Activated effector memory CD4-positive, alpha-beta T cell treated with anti-CD3 and anti-CD28 coated beads, Interleukin-2, amount 50 U/mL, for 16 hours (primary cell): ENCODE measurements around the gene AAMDC.

Source experiments
- DNase-seq: peaks from one replicate; pipeline ENCODE4 v3.0.0-alpha.2; 2020

The AAMDC gene

DNA sequence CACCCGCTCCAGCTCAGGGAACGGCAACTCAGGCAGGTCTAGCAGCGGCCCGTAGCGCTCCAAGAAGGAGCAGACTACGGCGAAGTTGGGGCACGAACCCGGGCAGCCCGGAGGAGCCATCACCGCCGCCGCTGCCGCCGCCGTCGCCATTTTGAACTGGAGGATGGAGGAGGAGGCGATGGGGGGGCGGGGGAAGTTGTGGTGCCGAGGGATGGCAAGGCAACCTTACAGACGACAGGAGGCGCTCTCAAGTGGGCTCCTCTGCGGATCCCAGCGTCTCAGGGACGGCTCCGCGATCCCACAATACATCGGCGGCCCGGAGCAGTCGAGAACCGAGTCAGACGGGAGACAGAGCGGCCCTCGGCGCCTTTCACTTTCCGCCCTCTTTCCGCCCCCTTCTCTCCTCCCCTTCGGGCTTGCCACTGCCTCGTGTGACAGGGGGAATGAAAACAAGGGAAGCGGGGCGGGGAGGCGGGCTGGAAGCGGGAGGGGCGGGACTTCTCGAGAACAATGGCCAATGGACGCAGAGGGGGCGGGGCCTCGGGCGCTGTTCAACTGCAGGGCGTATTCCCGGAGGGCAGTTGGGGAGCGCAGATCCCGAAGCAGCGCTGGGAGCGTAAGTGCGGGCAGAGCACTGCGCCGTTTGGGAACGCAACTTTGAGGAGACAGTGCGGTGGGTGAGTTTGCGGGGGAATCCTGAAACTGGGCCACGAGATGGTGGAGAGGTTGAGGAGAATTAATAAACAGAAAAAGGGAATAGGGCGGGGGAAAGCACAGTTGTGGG is at the start of gene AAMDC, which contains the start of gene RSF1:
Gene AAMDC (plus strand): TSS at position 580 of the 784 bp plus-strand sequence. CDS start 21,353 bp downstream, outside the sequence.
Gene RSF1 (minus strand): TSS at position 158 of the 784 bp plus-strand sequence. CDS start 8 bp downstream, at position 150.
- DNase-seq = peak; percentile 98

DNA sequence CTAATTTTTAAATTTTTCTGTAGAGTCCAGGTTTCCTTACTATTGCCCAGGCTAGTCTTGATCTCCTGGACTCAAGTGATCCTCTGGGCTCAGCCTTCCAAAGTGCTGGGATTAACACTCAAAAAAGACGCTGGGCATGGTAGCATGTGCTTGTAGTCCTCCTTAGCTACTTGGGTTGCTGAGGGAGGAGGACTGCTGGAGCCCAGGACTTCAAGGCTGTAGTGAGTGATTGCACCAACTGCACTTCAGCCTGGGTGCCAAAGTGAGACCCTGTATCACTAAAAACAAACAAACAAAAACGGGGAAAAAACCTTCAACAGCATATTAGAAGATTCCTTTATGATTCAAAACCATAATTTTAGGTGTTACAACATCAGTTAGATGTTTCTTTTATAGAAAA is 45.0 kb upstream of the AAMDC start:
- DNase-seq = no peak

DNA sequence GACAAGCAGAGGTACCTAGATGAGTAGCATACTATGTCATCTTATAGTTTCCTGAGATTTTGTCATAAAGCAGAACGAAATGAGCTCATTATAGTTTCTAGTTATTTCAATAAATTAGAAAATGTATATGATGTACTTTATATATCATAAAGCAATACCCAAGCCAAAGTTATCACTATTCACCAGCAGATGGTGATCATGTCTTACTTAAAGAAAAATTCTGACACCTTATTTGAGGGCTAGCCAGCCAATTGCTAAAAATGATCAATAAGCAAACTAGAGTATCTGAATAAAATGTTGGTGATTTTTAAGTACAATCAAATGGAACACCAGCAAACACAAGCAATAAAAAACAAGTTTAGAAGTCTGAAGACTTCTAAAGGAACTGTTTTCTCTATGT is 44.5 kb upstream of the AAMDC start:
- no peak for DNase-seq

- no peak for DNase-seq
These were observed 42.8 kb upstream of the AAMDC start for GRCh38 chr11:77778118-77778517.

DNA sequence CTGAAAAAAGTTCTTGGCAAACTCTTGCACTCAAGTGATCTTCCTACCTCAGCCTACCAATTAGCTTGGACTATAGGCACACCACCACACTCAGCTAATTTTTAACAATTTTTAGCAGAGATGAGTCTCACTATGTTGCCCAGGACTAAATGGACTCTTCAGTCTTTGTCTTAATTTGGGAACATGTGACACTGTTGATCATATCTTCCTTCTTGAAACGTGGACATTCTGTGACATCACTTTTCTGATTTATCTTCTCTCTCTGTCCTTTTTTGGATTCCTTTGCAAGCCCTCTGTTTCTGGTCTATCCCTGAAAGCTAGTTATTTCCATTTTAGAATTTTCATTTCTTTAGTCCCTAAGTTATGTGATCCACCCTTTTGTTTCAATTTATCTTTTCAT is 42.4 kb upstream of the AAMDC start:
- DNase-seq = no peak

- no peak for DNase-seq
These were observed 41.0 kb upstream of the AAMDC start for GRCh38 chr11:77779935-77780334.

DNA sequence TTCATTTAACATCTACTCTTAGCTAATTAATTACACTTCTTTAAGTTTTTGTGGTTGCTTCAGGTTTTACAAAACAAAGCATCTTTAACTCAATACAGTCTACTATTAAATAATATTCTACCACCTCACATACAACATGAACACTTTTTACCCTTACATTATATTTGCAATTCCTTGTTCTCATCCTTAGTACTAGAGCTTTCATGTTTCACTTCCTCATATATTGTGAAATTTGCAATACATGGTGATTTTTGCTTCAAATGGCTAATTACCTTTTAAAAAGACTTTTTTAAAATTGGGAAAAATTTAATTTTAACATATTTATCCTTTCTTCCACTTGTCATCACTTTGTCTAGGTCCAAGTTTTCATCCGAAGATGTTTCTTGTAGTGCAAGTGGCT is 37.9 kb upstream of the AAMDC start:
- no peak for DNase-seq

- no peak for DNase-seq
These were observed 36.4 kb upstream of the AAMDC start for GRCh38 chr11:77784572-77784971.

- DNase-seq = no peak
These were observed 31.7 kb upstream of the AAMDC start for GRCh38 chr11:77789061-77789730.

DNA sequence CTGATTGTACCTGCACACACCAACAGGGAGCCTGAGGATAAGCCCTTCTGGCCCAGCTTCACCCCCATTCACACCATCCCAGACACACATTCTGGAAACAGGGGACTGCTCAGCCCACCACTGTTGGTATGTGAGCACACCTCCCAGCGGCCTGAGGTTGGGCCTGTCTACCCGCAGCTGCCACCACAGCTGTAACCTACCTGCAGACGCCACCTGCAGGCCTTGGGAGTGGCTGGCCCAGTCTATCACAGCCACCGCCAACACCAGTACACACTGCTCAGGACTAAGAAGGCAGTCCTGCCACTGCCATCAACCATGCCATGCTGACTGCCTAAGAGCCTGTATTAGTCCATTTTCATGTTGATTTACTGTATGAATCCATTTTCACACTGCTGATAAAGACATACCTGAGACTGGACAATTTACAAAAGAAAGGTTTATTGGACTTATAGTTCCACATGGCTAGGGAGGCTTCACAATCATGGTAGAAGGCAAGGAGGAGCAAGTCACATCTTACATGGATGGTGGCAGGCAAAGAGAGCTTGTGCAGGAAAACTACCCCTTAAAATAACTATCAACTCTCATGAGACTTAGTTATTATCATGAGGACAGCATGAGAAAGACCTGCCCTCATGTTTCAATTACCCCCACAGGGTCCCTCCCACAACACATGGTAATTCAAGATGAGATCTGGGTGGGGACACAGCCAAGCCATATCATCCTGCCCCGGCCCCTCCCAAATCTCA is 31.0 kb upstream of the AAMDC start:
- no peak for DNase-seq

DNA sequence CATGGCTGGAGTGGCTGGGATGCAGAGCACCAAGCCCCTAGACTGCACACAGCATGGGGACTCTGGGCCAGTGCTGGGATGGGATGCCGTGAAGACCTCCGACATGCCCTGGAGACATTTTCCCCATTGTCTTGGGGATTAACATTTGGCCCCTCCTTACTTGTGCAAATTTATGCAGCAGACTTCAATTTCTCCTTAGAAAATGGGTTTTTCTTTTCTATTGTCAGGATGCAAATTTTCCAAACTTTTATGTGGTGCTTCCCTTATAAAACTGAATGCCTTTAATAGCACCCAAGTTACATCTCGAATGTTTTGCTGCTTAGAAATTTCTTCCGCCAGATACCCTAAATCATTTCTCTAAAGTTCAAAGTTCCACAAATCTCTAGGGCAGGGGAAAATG is 29.6 kb upstream of the AAMDC start:
- DNase-seq = no peak

DNA sequence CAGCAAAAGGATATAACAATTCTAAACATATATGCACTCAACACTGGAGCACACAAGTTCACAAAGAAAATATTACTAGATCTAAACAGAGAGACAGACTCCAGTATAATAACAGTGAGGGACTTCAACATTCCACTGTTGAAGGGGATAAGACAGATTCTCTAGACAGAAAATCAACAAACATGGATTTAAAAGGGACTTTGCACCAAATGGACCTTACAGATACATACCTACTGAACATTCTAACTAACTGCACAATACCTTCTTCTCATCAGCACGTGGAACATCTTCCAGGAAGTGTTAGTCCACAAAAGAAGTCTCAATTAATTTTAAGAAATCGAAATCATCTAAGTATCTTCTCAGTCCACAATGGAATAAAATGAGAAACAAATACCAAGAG is 27.0 kb upstream of the AAMDC start:
- DNase-seq = no peak

- no peak for DNase-seq
These were observed 21.6 kb upstream of the AAMDC start for GRCh38 chr11:77799338-77799737.

DNA sequence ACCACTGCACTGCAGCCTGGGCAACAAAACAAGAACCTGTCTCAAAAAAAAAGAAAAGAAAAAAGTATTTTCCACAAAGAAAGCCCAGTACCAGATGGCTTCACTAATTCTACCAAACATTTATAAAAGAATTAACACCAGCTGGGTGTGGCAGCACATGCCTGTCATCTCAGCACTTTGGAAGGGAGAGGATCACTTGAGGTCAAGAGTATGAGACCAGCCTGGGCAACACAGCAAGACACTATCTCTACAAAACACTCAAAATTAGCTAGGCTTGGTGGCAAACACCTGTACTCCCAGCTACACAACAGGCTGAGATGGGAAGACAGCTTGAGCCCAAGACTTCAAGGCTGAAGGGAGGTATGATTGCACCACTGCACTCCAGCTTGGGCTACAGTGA is 20.5 kb upstream of the AAMDC start:
- DNase-seq = no peak

DNA sequence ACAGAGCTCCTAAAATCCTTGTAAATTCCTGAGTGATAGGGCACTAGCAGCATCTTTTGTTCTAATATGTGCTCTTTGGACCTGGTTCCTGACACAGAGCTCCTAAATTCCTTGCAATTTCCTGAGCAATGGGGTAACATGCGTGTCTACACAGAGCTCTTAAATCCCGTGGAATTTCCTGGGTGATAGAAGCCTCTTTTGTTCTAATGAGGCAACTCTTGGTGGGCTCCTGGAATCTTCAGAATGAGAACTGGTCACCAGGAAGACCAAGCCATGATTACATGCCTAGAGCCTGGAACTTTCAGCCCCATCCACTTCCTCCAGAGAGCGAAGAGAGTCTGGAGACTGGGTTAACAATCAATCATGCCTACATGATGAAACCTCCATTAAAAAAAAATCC is 19.5 kb upstream of the AAMDC start:
- DNase-seq = no peak

GRCh38 chr11:77806415-77806814 is 14.5 kb upstream of the AAMDC start:
- no peak for DNase-seq

DNA sequence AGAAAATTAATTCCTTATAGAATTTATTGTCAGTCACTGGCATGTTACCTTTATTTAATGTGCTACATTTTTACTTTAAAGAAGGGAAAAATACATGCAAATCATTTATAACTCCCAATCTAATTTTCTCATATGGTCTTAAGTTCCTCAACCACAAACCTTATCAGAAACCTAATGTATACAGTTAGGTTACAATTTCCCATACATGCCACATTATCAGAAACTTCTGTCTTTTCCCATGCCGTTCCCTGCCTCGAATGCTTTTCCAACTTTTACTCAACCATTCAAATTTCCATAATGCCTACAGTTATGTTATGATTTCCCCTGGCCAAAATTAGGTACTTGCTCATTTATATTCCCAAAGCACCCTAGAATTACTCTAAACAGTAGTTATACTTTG is 14.0 kb upstream of the AAMDC start:
- no peak for DNase-seq

DNA sequence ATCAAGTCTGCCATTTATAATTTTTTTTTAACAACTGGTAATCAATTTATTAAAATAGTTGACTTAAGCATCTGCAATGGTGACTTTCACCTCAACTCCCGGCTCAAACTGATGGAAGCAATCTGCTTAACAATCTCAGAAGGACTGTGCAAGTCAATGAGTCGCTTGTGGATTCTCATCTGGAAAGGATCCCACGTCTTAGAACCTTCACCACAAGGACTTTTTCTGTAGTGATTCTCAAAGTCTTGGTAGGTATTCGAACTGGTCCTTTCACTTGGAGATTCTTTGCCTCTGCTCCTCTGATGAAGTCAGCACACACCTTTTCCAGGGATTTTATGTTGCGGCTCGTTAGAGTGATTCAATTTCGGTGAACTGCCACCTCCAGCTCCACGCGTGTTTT is 7.7 kb upstream of the AAMDC start:
- DNase-seq = no peak

DNA sequence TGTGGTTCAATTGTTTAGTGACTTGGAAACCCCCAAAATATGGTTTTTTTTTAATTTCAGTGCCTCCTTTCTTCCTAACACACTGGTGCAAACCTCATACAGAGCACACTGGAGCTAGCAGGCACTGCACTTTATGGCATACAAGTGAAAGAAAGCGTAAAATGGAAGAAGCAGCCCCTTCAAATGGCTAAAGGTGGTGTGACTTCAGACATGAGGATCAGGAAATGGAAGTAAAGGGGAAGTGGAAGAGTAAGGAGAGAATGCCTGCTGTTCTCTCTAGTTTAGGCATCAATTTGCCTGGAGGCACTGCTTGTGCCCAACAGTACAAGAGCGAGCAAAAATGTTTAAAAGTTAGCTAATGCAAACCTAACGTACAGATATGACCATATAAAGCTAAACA is 6.1 kb upstream of the AAMDC start:
- DNase-seq = no peak

- no peak for DNase-seq
These were observed 5.5 kb upstream of the AAMDC start for GRCh38 chr11:77815459-77815858.

DNA sequence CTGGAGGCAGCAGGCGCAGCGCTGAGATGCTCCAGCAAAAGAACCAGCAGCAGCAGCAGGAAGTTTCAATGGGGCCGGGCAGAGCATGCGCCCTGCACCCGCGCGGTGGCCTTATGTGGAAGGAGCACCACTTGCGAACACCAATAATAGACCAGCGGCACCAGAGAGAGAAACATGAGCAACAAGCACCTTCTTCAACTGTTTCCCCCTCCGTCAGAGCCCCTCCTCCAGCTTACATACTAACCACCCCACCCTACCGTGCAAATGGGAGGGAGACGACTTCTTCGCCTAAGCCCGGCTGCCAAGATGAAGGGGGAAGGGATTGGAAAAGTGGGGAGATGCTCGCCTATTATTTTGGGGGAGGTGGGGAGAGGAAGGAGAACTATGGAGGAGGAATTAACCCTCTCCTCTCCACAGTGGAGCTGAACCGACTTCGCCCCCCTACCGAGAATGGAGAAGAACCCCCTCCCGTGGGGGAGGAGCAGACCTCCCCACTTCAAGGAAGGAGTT is 1.5 kb upstream of the AAMDC start:
- peak; percentile 94 for DNase-seq

GRCh38 chr11:77819921-77820564 is 901 bp upstream of the AAMDC start:
- peak; percentile 80 for DNase-seq

DNA sequence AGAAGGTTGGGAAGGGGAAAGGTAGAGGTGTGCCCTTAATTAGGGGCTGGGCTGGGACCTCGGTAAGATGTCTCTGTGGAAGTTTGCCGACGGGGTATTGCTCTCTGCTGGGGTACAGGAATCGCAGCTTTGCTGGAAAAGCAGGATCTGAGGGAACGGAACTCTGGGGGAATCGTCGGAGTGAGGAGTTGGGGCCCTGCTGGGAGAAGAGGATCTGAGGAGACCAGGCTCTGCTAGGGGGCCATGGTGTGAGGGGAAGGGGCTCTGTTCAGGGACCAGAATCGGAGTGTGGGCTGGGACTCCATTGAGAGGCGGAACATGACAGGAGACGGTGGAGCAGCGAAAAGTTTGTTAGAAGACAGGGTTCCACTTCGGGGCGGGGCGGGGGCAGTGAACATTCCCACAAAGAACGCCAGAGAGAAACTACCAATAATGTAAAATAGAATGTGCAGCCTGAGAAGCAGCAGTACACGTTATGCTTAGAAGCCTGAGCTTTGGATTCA is 456 bp downstream of the AAMDC start:
- DNase-seq = peak; percentile 69
